HT1080 (cell line): ENCODE data around the gene CXCL9. TPM values are rescaled to one million over a fixed set of nuclear protein-coding genes. Genes with fewer than 3 reads are reported as not detected.
"Not testable (repeated sequence)": the region's sequence is repeated elsewhere in the genome, so short reads cannot be mapped to it uniquely, and the experiment has no call there.

ENCODE experiments used
- DNase-seq: peaks from one replicate; pipeline ENCODE4 v3.0.0-alpha.2; 2015; ENCODE audit warnings: low read depth
- polyA plus RNA-seq, 2 experiments: library from polyadenylated mRNA; depleted of rRNA; stranded (reverse); fragments of >200 nt; gene quantifications; 2 replicates each; pipeline ENCODE4 v1.2.3, GENCODE V29; 2015
- total RNA-seq: library from RNA; depleted of rRNA; stranded (reverse); fragments of >200 nt; shearing (Covaris generic); gene quantifications from 2 replicates; pipeline ENCODE4 v1.2.3, GENCODE V29; 2014; rRNA removed

The CXCL9 gene
- not detected in 2 replicates for total RNA-seq
- not detected in 2 replicates for polyA plus RNA-seq (2015; cell fraction: cytosol; rRNA removed)
- polyA plus RNA-seq (2015; cell fraction: nucleus; rRNA removed) = not detected in 2 replicates

DNA sequence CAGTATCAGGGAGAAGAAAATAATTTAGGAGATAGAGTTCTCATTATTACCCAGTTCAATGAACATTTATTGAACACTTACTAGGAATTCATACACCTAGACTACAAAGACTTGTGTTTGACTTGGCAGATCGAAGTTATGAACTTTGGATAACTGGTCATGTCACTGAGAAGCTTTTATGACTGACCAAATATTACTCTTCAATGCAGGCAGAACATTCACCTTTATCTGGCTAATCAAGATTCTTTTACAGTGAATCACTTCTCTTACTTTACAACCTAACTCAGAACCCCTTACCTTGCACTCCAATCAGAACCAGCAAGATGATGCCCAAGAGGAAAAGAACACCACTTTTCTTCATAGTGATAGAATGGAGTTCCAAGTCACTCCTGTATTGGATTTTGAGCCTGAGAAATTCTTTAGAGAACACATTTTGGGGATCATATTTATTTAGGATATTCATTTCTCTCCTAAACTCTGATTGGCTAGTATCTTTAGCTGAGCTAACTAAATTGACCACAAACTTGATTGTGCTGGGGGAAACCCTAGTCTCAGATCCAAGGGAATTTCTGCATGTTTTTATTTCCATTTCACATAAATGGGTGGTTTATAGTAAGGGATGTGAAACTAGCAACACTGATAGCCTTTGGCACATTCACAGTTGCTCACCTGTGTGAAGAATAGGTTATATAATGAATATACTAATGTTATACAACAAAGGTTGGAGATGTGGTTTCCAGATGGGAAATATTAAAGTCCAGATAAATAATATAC, at the start of gene CXCL9:
Gene CXCL9 (minus strand): TSS at position 421 of the 774 bp plus-strand sequence. CDS start 60 bp downstream, at position 361.
- no peak for DNase-seq

DNA sequence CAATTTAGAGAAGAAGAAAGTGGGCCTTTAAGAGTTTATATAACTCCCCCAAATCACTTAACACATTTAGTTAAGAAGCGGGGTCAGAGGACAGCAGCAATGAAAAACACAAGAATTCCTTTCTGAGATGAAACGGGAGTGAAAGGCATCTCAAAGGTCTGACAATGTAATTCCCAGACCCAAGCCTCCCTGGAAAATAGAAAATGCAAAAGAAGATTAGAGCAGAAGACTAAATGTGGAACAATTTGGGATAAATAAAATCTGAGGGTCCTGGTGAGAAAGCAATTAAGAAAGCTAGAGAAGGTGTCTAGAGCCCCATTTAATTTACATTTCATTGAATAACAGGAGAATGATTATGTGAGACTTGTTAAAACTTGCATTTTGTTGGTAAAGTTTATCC, 48.1 kb upstream of the CXCL9 start:
- no peak for DNase-seq

DNA sequence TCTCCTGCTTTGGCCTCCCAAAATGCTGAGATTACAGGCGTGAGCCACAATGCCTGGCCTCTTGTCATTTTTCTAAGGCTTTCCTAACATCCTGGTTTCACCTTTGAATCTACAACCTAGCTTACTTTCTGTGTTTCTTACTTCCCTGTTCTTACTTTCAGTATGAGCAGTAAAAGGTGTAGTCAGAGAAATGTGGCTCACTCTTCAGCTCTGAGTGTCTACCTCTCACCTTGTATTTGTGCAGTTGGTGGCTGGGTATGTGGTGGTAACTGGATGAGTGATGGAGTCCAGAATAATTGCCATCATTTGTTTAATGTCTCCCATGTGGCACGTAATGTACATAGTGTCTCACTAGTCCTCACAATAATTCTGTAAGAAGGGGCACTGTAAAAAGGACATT, 47.7 kb upstream of the CXCL9 start:
- DNase-seq = no peak

DNA sequence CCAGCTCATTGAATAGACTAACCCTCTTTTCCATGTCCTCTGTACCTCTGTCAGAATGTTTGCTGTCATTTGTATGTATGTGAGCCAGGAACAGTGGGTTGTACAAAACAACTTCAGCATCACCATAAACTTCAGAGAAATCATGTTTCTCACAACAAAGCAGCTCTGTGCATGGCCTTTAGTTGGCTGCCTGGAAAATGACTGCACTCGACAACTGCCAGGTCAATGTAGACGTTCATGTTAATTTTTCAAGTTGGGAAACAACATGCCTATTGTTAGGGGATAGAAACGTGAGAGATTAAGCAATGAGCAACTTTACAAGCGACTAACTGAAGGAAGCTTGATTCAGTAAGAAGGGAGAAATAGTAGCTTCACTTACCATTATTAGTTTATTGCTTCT, 46.4 kb upstream of the CXCL9 start:
- DNase-seq = peak; percentile 46

DNA sequence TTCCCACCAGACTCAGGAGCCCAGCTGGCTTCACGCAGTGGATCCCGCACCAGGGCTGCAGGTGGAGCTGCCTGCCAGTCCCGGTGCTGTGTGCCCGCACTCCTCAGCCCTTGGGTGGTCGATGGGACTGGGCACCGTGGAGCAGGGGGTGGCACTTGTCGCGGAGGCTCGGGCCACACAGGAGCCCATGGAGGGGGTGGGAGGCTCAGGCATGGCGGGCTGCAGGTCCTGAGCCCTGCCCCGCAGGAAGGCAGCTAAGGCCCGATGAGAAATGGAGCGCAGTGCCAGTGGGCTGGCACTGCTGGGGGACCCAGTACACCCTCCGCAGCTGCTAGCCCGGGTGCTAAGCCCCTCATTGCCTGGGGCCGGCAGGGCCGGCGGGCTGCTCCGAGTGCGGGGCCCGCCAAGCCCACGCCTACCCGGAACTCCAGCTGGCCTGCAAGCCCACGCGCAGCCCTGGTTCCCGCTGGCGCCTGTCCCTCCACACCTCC, 43.3 kb upstream of the CXCL9 start:
- DNase-seq = not testable (repeated sequence)

DNA sequence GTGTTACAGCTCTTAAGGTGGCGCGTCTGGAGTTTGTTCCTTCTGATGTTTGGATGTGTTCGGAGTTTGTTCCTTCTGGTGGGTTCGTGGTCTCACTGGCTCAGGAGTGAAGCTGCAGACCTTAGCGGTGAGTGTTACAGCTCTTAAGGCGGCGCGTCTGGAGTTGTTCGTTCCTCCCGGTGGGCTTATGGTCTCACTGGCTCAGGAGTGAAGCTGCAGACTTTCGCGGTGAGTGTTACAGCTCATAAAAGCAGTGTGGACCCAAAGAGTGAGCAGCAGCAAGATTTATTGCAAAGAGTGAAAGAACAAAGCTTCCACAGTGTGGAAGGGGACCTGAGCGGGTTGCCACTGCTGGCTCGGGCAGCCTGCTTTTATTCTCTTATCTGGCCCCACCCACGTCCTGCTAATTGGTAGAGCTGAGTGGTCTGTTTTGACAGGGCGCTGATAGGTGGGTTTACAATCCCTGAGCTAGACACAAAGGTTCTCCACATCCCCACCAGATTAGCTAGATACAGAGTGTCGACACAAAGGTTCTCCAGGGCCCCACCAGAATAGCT, 42.6 kb upstream of the CXCL9 start:
- not testable (repeated sequence) for DNase-seq

DNA sequence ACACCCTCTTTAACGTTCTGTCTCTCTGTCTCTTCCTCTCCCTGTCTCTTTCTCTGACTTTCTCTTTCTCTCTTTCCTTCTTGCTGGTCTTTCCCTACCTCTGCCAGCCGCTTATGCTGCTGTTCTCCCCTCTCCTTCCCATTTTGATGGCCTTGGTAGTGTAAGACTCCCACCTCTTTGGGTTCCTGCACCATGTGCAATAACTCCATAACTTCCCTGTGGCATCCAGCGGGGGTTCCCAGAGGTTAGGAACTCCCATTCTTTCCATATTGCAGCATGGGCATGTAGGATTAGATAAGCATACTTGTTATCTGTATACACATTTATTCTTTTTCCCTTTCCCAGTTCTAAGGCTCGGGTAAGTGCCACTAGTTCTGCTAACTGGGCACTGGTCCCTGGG, 37.4 kb upstream of the CXCL9 start:
- not testable (repeated sequence) for DNase-seq

DNA sequence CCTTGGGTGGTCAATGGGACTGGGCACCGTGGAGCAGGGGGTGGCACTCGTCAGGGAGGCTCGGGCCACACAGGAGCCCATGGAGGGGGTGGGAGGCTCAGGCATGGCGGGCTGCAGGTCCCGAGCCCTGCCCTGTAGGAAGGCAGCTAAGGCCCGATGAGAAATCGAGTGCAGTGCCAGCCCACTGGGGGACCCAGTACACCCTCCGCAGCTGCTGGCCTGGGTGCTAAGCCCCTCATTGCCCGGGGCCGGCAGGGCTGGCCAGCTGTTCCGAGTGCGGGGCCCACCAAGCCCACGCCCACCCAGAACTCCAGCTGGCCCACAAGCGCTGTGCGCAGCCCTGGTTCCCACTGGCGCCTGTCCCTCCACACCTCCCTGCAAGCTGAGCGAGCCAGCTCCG, 36.0 kb upstream of the CXCL9 start:
- DNase-seq = not testable (repeated sequence)

DNA sequence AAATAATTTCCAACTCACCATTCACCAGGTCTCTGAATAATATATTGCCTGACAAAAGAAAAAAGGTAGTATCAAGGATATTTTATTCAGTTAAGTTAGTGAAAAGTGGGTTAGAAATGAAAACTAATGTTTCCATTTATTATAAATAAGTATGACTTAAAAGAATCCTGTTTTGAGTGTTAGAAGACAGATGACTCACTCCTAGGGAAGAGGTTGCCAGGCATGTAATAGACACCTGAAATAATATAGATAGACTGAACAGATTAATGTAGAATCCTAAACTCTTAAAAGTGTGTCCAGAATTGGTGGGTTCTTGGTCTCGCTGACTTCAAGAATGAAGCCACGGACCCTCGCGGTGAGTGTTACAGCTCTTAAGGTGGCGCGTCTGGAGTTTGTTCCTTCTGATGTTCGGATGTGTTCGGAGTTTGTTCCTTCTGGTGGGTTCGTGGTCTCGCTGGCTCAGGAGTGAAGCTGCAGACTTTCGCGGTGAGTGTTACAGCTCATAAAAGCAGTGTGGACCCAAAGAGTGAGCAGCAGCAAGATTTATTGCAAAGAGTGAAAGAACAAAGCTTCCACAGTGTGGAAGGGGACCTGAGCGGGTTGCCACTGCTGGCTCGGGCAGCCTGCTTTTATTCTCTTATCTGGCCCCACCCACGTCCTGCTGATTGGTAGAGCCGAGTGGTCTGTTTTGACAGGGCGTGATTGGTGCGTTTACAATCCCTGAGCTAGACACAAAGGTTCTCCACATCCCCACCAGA, 35.1 kb upstream of the CXCL9 start:
- DNase-seq = not testable (repeated sequence)

DNA sequence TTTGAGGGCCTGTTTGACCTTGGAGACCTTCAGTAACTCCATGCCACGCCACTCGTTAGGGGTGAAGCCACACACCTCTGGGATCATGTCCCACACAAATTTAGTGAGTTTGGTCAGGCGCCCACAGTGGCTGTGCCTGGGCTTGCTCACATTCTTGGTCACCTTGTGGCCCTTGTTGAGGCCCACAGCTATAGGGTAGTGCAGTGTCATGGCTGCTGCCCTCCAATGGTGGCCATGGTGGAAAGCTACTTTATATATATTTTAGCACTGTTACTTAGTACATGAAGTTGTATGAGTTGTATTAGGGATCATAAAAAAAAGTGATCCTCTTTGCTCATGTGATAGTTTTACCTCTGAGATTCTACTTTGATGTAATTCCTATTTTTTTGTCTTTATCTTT, 29.5 kb upstream of the CXCL9 start:
- no peak for DNase-seq

DNA sequence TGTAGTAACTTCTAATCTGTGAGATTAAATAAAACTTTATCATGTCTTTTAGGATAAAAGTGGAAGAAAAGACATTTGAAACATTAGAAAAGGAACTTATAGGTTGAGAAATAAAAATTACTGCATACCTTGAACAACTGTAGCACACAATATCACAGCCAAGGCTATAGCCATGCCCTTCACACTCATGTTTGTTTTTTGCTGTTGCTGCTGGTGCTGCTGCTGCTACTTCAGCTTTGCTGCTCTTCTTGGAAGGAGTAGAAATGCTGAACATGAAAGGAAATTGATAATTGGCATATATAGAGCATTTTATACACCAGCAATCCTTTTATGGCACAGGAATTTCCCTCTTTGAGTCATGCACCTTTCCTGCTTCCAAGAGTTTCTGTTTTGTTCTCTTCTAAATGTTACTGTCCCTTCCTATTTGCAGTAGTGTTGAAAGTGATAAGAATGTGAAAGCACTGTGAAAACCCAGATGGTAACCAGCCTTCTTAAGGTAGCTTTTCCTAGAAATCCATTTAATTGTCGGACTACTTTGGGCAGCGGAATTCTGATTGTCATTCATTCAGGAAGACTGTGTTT, 28.6 kb upstream of the CXCL9 start, which contains the start of gene CXCL11:
Gene CXCL11 (minus strand): TSS at position 272 of the 582 bp plus-strand sequence. CDS start 83 bp downstream, at position 189.
- no peak for DNase-seq

DNA sequence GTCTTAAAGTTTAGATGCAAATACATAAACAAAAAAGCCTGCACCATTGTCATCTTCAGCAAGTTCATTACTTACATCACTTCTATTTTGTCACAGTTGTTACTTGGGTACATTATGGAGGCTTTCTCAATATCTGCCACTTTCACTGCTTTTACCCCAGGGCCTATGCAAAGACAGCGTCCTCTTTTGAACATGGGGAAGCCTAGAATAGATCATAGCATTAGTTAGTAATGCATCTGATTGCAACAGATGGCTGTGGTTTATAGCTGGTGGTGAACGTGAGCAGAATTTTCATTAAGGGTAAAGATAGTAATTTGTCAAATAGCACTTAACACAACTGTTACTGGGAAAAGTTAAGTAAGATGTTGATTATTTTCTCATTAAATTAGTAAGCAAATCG, 27.8 kb upstream of the CXCL9 start:
- no peak for DNase-seq

DNA sequence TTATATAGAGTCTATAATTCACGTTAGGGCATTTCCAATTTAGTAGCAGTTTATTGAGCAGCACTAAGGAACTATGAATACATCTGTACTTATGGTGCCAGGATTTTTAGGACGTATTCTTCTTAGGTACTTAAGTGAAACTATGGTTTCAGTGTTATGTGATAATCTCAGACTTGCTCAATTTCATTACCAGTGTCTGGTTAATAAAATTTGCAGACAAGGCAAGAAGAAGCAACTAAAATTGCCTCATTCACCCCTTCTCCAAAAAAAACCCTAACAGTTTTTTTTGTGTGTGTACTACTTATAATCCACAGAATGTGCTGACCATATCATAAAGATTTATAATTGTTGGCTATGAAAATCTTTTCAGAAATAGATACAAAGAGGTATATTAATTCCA, 22.0 kb upstream of the CXCL9 start:
- no peak for DNase-seq

DNA sequence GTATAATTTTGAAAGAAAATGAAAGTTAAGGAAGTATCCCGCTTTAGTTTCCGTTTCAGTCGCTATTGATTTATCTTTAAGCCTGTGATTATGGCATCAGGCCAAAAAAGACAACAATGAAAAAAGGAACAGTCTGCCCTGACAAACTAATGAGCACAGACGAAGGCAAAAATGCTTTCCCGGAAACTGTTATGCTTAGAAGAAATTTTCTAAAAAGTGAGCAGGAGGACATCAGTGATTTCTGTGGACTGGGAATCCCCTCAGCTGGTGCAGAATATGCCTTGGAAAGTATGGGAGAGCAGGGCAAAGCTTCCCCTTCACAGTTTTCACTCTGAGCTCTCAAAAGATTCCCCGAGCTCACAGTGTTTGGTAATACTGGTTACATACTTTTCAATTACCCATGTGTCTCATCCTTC, 21.0 kb upstream of the CXCL9 start:
- no peak for DNase-seq

DNA sequence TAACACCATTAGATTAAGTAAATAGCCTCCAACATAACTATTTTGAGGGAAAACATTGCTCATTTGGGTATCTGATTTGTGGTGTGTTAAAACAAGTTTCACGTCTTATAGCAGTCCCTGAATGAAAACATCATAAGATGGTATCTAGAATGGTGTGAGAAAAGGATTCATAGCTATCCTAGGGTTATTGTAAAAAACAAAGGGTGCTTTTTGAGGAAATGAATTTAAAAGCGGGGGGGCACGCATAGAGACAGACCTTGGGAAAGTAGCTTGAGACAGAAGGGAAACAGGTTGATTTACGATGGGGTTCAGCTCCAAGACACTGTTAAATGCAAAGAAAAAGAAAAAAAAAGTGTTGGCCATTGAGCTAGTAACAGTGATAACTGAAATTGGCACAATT, 16.8 kb upstream of the CXCL9 start:
- no peak for DNase-seq

DNA sequence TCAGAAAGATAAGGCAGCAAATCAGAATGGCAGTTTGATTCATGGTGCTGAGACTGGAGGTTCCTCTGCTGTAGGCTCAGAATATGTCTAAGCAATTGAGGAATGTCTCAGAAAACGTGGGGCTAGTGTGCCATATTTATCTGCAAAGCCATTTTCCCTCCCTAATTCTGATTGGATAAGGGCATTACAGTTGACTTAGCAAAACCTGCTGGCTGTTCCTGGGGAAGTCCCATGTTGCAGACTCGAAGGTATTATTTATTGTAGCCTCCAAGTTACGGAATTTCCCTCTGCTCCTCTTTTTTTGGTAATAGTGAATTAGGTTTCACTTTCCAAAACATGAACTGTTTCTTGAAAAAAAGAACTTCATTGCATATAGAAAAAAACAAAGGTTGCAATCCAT, 16.1 kb upstream of the CXCL9 start, which contains the start of gene CXCL10:
Gene CXCL10 (minus strand): TSS at position 109 of the 400 bp plus-strand sequence. CDS start 66 bp downstream, at position 43.
- no peak for DNase-seq

DNA sequence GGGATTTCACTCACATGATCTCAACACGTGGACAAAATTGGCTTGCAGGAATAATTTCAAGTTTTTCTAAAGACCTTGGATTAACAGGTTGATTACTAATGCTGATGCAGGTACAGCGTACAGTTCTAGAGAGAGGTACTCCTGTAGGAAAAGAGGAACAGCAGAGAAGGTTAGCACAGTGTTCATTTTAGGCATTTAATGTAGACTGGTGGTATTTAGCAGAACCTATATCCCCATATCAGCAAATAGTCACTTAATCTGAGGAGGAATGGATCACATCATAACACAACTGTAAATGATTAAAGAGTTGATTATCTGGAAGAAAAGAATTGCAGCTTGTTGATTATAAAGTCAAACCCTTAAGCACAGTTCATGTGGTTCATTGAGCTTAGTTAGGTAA, 15.4 kb upstream of the CXCL9 start:
- no peak for DNase-seq

DNA sequence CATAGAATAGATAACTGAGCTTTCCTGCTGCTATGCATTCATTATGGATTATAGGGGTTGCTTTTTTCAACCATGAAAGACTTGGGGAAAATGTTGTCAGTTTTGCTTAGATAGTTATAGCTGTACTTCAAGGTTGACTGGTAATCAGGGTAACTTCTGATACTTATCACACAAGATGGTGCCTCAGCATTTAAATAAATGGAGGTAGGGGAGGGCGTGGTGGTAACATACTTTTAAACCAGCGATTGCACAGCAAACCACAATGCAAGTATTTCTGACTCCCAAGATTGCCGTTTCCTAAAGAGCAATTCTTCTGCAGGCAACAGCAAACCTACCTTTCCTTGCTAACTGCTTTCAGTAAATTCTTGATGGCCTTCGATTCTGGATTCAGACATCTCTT, 14.7 kb upstream of the CXCL9 start:
- no peak for DNase-seq

DNA sequence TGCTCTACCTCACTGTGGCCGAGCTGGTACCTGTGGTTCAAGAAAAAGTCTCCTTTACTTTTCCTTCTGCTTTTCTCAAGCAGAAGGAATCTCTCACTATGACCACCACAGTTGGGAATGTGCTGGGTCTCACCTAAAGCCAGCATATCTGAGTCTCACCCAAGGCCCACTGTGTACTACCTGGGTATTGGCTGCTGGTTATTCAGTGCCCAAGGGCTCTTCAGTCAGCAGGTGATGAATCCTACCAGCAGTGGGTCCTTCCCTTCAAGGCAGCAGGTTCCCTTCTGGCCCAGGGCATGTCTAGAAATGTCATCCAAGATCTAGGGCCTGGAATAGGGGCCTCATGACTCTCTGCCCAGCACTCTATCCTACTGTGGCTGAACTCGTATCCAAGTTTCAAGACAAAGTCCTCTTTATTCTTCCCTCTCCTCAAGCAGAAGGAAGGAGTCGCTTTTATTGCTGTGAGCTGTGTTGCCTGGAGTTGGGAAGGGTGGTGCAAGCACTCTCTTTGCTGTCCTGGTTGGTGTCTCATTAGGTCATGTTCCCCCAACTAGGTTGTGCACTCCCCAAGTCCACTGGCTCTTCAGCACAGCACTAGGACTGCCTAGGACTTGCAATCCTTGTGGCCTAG, 9.9 kb upstream of the CXCL9 start:
- DNase-seq = no peak

DNA sequence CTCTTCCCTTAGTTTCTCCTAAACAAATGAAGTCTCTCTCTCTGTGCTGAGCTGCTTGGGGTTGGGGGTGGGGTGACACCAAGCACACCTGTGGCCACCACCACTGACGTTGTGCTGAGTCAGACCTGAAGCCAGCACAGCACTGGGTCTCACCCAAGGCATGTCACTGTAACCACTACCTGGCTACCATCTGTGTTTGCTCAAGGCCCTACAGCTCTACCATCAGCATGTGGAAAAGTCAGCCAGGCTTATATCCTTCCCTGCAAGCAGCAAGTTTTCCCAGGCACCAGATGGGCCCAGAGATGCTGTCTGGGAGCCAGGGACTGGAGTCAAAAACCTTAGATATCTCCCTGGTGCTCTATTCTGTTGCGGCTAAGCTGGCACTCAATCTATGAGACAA, 9.1 kb upstream of the CXCL9 start:
- peak; percentile 28 for DNase-seq

DNA sequence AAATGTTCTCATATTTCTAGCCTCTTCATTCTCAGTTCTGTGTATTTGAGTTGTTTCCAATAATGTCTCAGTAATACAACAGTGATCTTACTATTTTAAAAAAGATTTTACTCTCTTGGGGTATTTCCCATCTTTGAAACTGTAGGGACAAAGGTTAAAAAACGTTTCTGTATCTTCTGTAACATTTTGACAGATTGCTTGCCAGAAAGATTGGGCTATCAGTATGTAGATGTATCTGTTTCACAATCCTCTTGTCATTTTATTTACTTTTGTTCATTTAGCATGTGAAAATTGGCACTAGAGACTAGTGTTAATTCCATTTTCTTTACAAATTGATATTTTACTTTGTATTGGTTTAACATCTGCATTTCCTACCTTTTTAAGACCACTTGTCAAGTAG, 6.2 kb upstream of the CXCL9 start:
- DNase-seq = no peak
